Fibroblast of pulmonary artery (primary cell): ENCODE results near the gene OPA3.

Experiments used
- DNase-seq: peaks from one replicate; pipeline ENCODE4 v3.0.0-alpha.2; 2010; ENCODE audit warnings: low read depth
- H3K4me3 ChIP-seq: replicated peaks from 2 replicates; pipeline ENCODE4 v1.5.1; 2011; ENCODE audit warnings: low read depth, mild to moderate bottlenecking, control low read depth, low read length, moderate library complexity
- TF ChIP-seq, protein P1 (sequence below): IDR thresholded peaks from 2 replicates; pipeline ENCODE4 v1.5.1; 2011; ENCODE audit warnings: mild to moderate bottlenecking, control low read depth, low read length, inconsistent platforms; ENCODE audit errors: missing control alignments

The OPA3 gene

DNA sequence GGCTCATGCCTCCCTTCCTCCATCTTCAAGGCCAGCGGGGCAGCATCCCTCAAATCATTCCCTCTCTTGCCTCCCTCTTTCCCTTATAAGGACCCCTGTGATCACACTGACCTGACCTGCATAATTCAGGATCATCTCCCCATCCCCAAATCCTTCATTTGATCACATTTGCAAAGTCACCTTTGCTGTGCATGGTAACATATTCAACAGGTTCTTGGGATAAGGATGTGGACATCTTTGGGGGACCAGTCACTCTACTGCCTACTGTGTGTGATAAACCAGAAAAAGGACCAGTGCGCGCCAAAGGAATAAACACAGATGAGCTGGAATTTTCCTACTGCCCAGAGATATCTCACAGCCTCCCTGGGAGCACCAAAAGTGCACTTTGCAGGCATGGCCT, 7.9 kb downstream of the OPA3 start:
- TF ChIP-seq, protein P1, sequence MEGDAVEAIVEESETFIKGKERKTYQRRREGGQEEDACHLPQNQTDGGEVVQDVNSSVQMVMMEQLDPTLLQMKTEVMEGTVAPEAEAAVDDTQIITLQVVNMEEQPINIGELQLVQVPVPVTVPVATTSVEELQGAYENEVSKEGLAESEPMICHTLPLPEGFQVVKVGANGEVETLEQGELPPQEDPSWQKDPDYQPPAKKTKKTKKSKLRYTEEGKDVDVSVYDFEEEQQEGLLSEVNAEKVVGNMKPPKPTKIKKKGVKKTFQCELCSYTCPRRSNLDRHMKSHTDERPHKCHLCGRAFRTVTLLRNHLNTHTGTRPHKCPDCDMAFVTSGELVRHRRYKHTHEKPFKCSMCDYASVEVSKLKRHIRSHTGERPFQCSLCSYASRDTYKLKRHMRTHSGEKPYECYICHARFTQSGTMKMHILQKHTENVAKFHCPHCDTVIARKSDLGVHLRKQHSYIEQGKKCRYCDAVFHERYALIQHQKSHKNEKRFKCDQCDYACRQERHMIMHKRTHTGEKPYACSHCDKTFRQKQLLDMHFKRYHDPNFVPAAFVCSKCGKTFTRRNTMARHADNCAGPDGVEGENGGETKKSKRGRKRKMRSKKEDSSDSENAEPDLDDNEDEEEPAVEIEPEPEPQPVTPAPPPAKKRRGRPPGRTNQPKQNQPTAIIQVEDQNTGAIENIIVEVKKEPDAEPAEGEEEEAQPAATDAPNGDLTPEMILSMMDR = no peak
- no peak overlapping the region for H3K4me3 ChIP-seq

GRCh38 chr19:45575216-45575615, 9.4 kb downstream of the OPA3 start:
- TF ChIP-seq, protein P1 = no peak
- H3K4me3 ChIP-seq = no peak overlapping the region
- DNase-seq = no peak

More for the DNA sequence above, 7.9 kb downstream of the OPA3 start:
- DNase-seq = no peak

DNA sequence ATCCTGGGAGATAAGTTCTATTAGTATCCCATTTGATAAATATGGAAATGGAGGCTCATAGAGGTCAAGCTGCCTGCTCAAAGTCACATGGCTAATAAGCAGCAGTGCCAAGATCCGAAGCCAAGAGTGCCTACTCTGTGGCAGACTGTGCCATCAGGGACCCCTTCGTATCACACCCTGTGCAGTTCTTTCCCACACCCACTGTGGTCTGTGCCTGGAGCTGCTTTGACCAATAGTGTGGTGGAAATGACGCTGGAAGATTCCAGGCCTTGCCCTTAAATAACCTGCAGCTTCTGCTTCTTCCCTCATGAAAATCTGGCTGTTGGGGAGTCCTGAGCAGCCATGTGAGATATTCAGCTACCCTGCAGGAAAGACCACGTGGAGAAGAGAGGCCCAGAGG, 10.1 kb downstream of the OPA3 start:
- TF ChIP-seq, protein P1 = no peak
- no peak for DNase-seq
- H3K4me3 ChIP-seq = no peak overlapping the region

GRCh38 chr19:45571457-45572220, 13.0 kb downstream of the OPA3 start:
- TF ChIP-seq, protein P1 = no peak
- no peak for DNase-seq
- no peak overlapping the region for H3K4me3 ChIP-seq

DNA sequence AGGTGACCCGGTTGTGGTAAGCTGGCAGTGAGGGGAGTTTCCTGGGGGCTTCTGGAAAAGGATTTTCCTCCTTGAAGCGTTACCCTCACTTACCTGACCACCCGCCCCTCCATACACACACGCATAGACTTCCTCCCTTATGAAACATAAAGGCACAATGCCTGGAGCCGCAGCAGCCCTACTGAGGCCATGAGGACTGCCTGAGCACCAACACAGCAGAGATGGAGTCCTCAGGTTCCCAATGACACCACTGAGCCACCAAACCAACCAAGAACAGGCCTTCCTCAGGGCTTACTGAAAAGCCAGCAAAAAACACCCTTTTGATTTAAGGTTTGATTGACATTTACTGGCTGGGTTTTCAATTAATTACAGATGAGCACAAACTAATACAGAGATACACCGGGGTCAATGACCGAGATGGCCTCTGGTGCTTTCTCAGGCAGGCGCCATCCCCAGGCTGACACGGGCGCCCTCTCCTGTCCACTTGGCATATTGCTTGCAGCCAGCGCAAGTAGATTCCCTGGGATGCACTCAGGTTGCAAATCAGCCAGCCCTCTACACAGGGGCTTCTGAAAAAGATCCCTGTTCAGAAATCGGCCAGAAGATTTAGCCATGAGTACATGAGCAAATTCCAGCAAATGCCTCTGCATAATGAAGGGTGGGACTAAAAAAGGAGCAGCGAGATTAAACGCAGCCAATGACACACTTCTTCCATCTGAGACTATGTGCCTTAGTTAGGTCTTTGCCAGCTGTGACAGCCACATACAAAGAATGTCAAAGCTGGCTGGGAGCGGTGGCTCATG, 14.8 kb downstream of the OPA3 start:
- DNase-seq = peak; percentile 46

GRCh38 chr19:45568732-45569131, 15.9 kb downstream of the OPA3 start:
- TF ChIP-seq, protein P1 = no peak
- H3K4me3 ChIP-seq = no peak overlapping the region
- DNase-seq = peak; percentile 59

More for the DNA sequence above, 14.8 kb downstream of the OPA3 start:
- no peak overlapping the region for H3K4me3 ChIP-seq
- TF ChIP-seq, protein P1 = peak; percentile 88

DNA sequence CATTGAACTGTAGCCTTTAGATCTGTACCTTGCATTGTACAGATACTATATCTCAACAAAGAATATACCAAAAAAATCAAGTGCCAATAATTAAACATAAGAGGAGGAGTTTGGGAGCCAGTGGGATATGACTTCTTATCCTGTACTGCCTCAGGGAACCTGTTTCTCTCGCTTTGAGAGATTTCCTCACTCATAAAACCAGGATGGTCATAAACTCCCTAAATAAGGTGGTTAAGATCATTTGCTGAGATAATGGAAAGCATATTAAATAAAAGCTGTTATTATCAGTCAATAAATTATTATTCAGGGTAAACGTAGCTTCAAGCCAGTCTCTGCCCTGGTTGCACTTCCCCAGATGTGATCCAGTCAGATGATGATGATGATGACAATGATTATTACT, 17.0 kb downstream of the OPA3 start:
- TF ChIP-seq, protein P1 = no peak
- no peak for DNase-seq
- H3K4me3 ChIP-seq = no peak overlapping the region
